ENCODE data around the gene WNT3.
"Not testable (repeated sequence)": the region's sequence is repeated elsewhere in the genome, so short reads cannot be mapped to it uniquely, and the experiment has no call there.

WNT3 gene

GRCh38 chr17:46793541-46793940 lies 25.0 kb downstream of the WNT3 start:
- H3K4me1 ChIP-seq (ENCODE audit: control insufficient read depth, insufficient read depth, low read depth, low read length): peaks cover 21% of the 10 kb centered on the region
- no peak overlapping the region for H3K4me2 ChIP-seq (ENCODE audit: low read length, poor library complexity, severe bottlenecking)
- H3K4me3 ChIP-seq (ENCODE audit: insufficient read depth in 1 of 2, low read depth in 1 of 2, low read length in 2 of 2): no peak overlapping the region
- H2BK120ac ChIP-seq (ENCODE audit: low read depth, low read length): no peak overlapping the region
- no peak overlapping the region for H4K91ac ChIP-seq (ENCODE audit: low read length)
- H2AK5ac ChIP-seq (ENCODE audit: low read length, severe bottlenecking): no peak overlapping the region
- H3K14ac ChIP-seq (ENCODE audit: low read length in 2 of 2): no peak overlapping the region
- no peak overlapping the region for H2BK5ac ChIP-seq (ENCODE audit: low read depth, low read length, poor library complexity, severe bottlenecking)
- H3K4ac ChIP-seq (ENCODE audit: low read depth in 1 of 2, low read length in 2 of 2): no peak overlapping the region
- no peak overlapping the region for H3K27ac ChIP-seq (ENCODE audit: low read length, poor library complexity, severe bottlenecking)
- no peak overlapping the region for H4K8ac ChIP-seq (ENCODE audit: low read length)
- no peak overlapping the region for H2BK15ac ChIP-seq (ENCODE audit: low read depth, poor library complexity, severe bottlenecking)
- no peak overlapping the region for H2BK12ac ChIP-seq (ENCODE audit: low read length in 2 of 2)
- no peak overlapping the region for H3K9ac ChIP-seq (ENCODE audit: low read length)
- no peak overlapping the region for H3K18ac ChIP-seq (ENCODE audit: low read depth in 1 of 2, low read length in 2 of 2)
- no peak overlapping the region for H2AFZ ChIP-seq (ENCODE audit: low read depth, low read length)
- no peak overlapping the region for H3K23ac ChIP-seq (ENCODE audit: low read length in 2 of 2)
- peaks cover 10% of the 10 kb centered on the region for H3K9me3 ChIP-seq (ENCODE audit: control insufficient read depth, low read length)
- DNase-seq: no peak
- 79% methylated on average over 4 of the region's 5 CpGs for WGBS
- H3K79me1 ChIP-seq (replicated peaks; ENCODE audit: low read length, poor library complexity, severe bottlenecking): no peaks in the 10 kb centered on the region
- no peaks in the 10 kb centered on the region for H3K36me3 ChIP-seq (ENCODE audit: control insufficient read depth in 1 of 2, insufficient read depth in 2 of 2, low read depth in 1 of 2, low read length in 2 of 2)
- peaks cover 7 to 81% of the 10 kb centered on the region in 2 experiments for H3K27me3 ChIP-seq (ENCODE audit: control insufficient read depth in 1 of 2, insufficient read depth in 1 of 2, low read length in 2 of 2)

DNA sequence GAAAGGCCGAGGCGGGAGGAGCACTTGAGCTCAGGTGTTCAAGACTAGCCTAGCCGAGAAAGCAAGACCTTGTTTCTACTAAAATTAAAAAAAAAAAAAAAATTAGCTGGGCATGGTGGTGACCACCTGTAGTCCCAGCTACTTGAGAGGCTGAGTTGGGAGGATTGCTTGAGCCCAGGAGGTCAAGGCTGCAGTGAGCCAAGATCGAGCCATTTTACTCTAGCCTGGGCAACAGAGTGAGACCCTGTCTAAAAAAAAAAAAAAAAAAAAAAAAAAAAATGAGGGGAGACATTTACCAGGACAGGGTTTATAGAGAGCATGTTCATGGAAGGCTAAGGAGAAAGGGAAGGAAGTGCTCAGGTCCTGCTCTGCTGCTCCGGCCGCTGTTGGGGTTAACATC lies 25.5 kb downstream of the WNT3 start:
- not testable (repeated sequence) for H2AFZ ChIP-seq (ENCODE audit: low read depth, low read length); H3K4me2 ChIP-seq (ENCODE audit: low read length, poor library complexity, severe bottlenecking); H2BK15ac ChIP-seq (ENCODE audit: low read depth, poor library complexity, severe bottlenecking); H3K36me3 ChIP-seq (ENCODE audit: control insufficient read depth in 1 of 2, insufficient read depth in 2 of 2, low read depth in 1 of 2, low read length in 2 of 2); H3K4me3 ChIP-seq (ENCODE audit: insufficient read depth in 1 of 2, low read depth in 1 of 2, low read length in 2 of 2); H3K14ac ChIP-seq (ENCODE audit: low read length in 2 of 2); H4K91ac ChIP-seq (ENCODE audit: low read length); H4K8ac ChIP-seq (ENCODE audit: low read length); H2BK12ac ChIP-seq (ENCODE audit: low read length in 2 of 2); DNase-seq; H3K27ac ChIP-seq (ENCODE audit: low read length, poor library complexity, severe bottlenecking); H3K4ac ChIP-seq (ENCODE audit: low read depth in 1 of 2, low read length in 2 of 2); H2BK5ac ChIP-seq (ENCODE audit: low read depth, low read length, poor library complexity, severe bottlenecking); H3K18ac ChIP-seq (ENCODE audit: low read depth in 1 of 2, low read length in 2 of 2); H3K9me3 ChIP-seq (ENCODE audit: control insufficient read depth, low read length); H3K9ac ChIP-seq (ENCODE audit: low read length); H2AK5ac ChIP-seq (ENCODE audit: low read length, severe bottlenecking); H3K23ac ChIP-seq (ENCODE audit: low read length in 2 of 2); H2BK120ac ChIP-seq (ENCODE audit: low read depth, low read length); H3K79me1 ChIP-seq (replicated peaks; ENCODE audit: low read length, poor library complexity, severe bottlenecking)
- H3K27me3 ChIP-seq (ENCODE audit: control insufficient read depth in 1 of 2, insufficient read depth in 1 of 2, low read length in 2 of 2): peaks cover 7 to 83% of the 10 kb centered on the region in 2 experiments
- WGBS: 85% methylated on average over 3 of the region's 6 CpGs
- H3K4me1 ChIP-seq (ENCODE audit: control insufficient read depth, insufficient read depth, low read depth, low read length): peaks cover 21% of the 10 kb centered on the region

GRCh38 chr17:46792071-46792470 lies 26.4 kb downstream of the WNT3 start:
- Histone ChIP-seq H4K91ac (ENCODE audit: low read length) (no peak overlapping the region), H2BK15ac (ENCODE audit: low read depth, poor library complexity, severe bottlenecking) (no peak overlapping the region), H3K4me1 (ENCODE audit: control insufficient read depth, insufficient read depth, low read depth, low read length) (peaks cover 21% of the 10 kb centered on the region), H3K27ac (ENCODE audit: low read length, poor library complexity, severe bottlenecking) (no peak overlapping the region), H3K4me3 (ENCODE audit: insufficient read depth in 1 of 2, low read depth in 1 of 2, low read length in 2 of 2) (no peak overlapping the region), H3K23ac (ENCODE audit: low read length in 2 of 2) (no peak overlapping the region), H2BK5ac (ENCODE audit: low read depth, low read length, poor library complexity, severe bottlenecking) (no peak overlapping the region), H2BK12ac (ENCODE audit: low read length in 2 of 2) (no peak overlapping the region), H3K36me3 (ENCODE audit: control insufficient read depth in 1 of 2, insufficient read depth in 2 of 2, low read depth in 1 of 2, low read length in 2 of 2) (no peaks in the 10 kb centered on the region), H3K27me3 (ENCODE audit: control insufficient read depth in 1 of 2, insufficient read depth in 1 of 2, low read length in 2 of 2) (peaks cover 7 to 77% of the 10 kb centered on the region in 2 experiments), H3K18ac (ENCODE audit: low read depth in 1 of 2, low read length in 2 of 2) (no peak overlapping the region), H3K4me2 (ENCODE audit: low read length, poor library complexity, severe bottlenecking) (no peak overlapping the region), H2BK120ac (ENCODE audit: low read depth, low read length) (no peak overlapping the region), H2AFZ (ENCODE audit: low read depth, low read length) (no peak overlapping the region), H4K8ac (ENCODE audit: low read length) (no peak overlapping the region), H2AK5ac (ENCODE audit: low read length, severe bottlenecking) (no peak overlapping the region), H3K4ac (ENCODE audit: low read depth in 1 of 2, low read length in 2 of 2) (no peak overlapping the region), H3K79me1 (replicated peaks; ENCODE audit: low read length, poor library complexity, severe bottlenecking) (no peaks in the 10 kb centered on the region), H3K9ac (ENCODE audit: low read length) (no peak overlapping the region), H3K14ac (ENCODE audit: low read length in 2 of 2) (no peak overlapping the region), H3K9me3 (ENCODE audit: control insufficient read depth, low read length) (peaks cover 10% of the 10 kb centered on the region)
- WGBS: 92% methylated on average over 4 of the region's 4 CpGs
- DNase-seq: no peak

- Histone ChIP-seq H3K18ac (ENCODE audit: low read depth in 1 of 2, low read length in 2 of 2) (no peak overlapping the region), H4K91ac (ENCODE audit: low read length) (no peak overlapping the region), H3K79me1 (replicated peaks; ENCODE audit: low read length, poor library complexity, severe bottlenecking) (no peaks in the 10 kb centered on the region), H3K4me2 (ENCODE audit: low read length, poor library complexity, severe bottlenecking) (no peak overlapping the region), H3K9ac (ENCODE audit: low read length) (no peak overlapping the region), H2BK120ac (ENCODE audit: low read depth, low read length) (no peak overlapping the region), H2BK12ac (ENCODE audit: low read length in 2 of 2) (no peak overlapping the region), H3K27me3 (ENCODE audit: control insufficient read depth in 1 of 2, insufficient read depth in 1 of 2, low read length in 2 of 2) (peaks cover 7 to 72% of the 10 kb centered on the region in 2 experiments), H3K9me3 (ENCODE audit: control insufficient read depth, low read length) (peaks cover 10% of the 10 kb centered on the region), H3K14ac (ENCODE audit: low read length in 2 of 2) (no peak overlapping the region), H3K27ac (ENCODE audit: low read length, poor library complexity, severe bottlenecking) (no peak overlapping the region), H3K23ac (ENCODE audit: low read length in 2 of 2) (no peak overlapping the region), H3K4me1 (ENCODE audit: control insufficient read depth, insufficient read depth, low read depth, low read length) (peaks cover 20% of the 10 kb centered on the region), H2AK5ac (ENCODE audit: low read length, severe bottlenecking) (no peak overlapping the region), H2AFZ (ENCODE audit: low read depth, low read length) (no peak overlapping the region), H3K4me3 (ENCODE audit: insufficient read depth in 1 of 2, low read depth in 1 of 2, low read length in 2 of 2) (no peak overlapping the region), H2BK5ac (ENCODE audit: low read depth, low read length, poor library complexity, severe bottlenecking) (no peak overlapping the region), H3K36me3 (ENCODE audit: control insufficient read depth in 1 of 2, insufficient read depth in 2 of 2, low read depth in 1 of 2, low read length in 2 of 2) (no peaks in the 10 kb centered on the region), H3K4ac (ENCODE audit: low read depth in 1 of 2, low read length in 2 of 2) (no peak overlapping the region), H2BK15ac (ENCODE audit: low read depth, poor library complexity, severe bottlenecking) (no peak overlapping the region), H4K8ac (ENCODE audit: low read length) (no peak overlapping the region)
- WGBS: 78% methylated on average over 5 of the region's 5 CpGs
- DNase-seq: no peak
Measured at GRCh38 chr17:46791531-46791930, 27.0 kb downstream of the WNT3 start.
